ENCODE measurements around the gene CD164L2. TPM values are rescaled to one million over a fixed set of nuclear protein-coding genes. Genes with fewer than 3 reads are reported as not detected.

CD164L2 gene
- total RNA-seq, 4 donors from 2014 or later, result 5.9 to 14.3 (median 10.3) TPM

DNA sequence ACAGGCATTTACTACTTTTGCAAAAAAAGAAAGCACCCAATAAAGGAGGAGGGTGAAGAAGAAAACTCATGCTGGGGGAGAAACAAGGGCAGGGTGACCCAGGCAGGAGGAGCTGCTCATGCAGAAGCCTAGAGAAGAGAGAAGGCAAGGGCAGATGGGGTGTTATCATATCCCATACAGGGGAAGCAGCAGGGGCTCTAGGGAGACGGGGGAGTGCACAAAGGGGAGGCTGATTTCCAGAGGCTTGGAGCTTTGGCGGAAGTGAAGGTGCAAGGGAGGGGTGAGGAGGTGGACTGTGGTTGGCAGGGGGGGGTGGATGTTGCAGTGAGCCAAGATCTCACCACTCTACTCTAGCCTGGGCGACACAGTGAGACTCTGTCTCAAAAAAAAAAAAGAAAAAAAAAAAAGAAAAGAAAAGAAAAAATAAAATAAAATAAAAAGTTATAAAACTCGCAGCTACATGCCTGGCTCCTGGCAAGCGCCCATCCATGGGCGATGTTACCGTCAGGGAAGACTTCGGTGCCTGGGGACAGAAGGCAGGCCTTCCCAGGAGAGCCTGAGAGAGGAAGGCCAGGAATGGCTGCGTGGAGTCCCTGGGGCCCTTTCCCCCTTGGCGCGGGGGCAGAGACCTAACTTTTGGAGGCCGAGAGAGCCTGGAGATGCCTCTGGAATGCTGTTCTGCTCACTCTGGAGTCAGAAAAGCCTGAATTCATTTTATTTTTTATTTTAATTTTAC is 5.2 kb downstream of the CD164L2 start:
- DNase-seq (ENCODE audit: low spot score in 2 of 2), result no peak
- WGBS, result 36% methylated on average over 12 of the region's 12 CpGs
- peaks cover 60% of the 10 kb centered on the region for H3K4me1 ChIP-seq
- no peak overlapping the region for H3K27ac ChIP-seq
- no peaks in the 10 kb centered on the region for H3K36me3 ChIP-seq
- H3K27me3 ChIP-seq, result no peaks in the 10 kb centered on the region
- H3K4me3 ChIP-seq, result no peak overlapping the region
- TF ChIP-seq, protein P1, sequence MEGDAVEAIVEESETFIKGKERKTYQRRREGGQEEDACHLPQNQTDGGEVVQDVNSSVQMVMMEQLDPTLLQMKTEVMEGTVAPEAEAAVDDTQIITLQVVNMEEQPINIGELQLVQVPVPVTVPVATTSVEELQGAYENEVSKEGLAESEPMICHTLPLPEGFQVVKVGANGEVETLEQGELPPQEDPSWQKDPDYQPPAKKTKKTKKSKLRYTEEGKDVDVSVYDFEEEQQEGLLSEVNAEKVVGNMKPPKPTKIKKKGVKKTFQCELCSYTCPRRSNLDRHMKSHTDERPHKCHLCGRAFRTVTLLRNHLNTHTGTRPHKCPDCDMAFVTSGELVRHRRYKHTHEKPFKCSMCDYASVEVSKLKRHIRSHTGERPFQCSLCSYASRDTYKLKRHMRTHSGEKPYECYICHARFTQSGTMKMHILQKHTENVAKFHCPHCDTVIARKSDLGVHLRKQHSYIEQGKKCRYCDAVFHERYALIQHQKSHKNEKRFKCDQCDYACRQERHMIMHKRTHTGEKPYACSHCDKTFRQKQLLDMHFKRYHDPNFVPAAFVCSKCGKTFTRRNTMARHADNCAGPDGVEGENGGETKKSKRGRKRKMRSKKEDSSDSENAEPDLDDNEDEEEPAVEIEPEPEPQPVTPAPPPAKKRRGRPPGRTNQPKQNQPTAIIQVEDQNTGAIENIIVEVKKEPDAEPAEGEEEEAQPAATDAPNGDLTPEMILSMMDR (IDR thresholded peaks at IDR 0.05), result no peak
- TF ChIP-seq POLR2AphosphoS5 (IDR thresholded peaks at IDR 0.05), result no peak
- TF ChIP-seq POLR2A (IDR thresholded peaks at IDR 0.05), result no peak
- no peak for TF ChIP-seq EP300 (IDR thresholded peaks at IDR 0.05)
- no peaks in the 10 kb centered on the region for H3K9me3 ChIP-seq

DNA sequence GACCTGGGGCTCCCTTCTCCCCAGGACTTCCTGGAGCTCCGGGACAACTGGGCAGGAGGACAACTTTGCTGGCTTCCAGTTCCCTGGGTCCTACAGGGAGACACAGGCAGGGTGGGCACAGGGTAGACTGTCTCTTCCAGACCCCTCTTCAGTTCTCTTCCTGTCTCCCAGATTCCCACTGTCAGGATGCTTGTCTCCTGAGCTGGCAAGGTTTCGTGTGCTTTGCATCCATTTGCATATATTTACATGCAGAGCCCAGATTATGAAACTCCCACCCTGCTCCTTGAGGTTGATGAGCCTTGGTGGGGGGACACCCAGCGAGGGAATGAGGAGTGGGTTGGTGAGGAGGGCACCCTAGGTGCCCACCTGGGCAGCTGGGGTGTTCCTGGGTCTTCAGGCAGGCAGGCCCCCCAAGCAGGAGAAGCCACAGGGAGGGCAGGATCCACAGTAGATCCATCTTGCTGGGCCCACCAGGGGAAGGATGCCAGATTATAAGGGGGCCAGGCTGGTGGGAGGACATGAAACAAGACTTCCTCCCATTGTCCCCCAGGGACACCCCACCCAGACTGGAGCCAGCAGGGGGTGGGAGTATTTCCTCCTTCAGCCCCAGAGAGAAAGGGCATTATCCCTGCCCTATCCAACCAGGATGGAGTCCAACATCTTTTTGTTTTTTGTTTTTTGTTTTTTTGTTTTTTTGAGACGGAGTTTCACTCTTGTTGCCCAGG is 8.6 kb downstream of the CD164L2 start, which contains the start of gene FCN3:
Gene FCN3, minus strand, starts transcription at position 463 of the 725 bp plus-strand sequence. Its CDS starts 6 bp downstream, at position 457.
- WGBS, result 85% methylated on average over 4 of the region's 4 CpGs
- no peaks in the 10 kb centered on the region for H3K27me3 ChIP-seq
- no peak for TF ChIP-seq POLR2AphosphoS5 (IDR thresholded peaks at IDR 0.05)
- TF ChIP-seq POLR2A (IDR thresholded peaks at IDR 0.05), result no peak
- no peak for TF ChIP-seq EP300 (IDR thresholded peaks at IDR 0.05)
- TF ChIP-seq, protein P1 (IDR thresholded peaks at IDR 0.05), result no peak
- peaks cover 35% of the 10 kb centered on the region for H3K4me1 ChIP-seq
- no peak for DNase-seq (ENCODE audit: low spot score in 2 of 2)
- no peak within 1 kb of the TSS for H3K27ac ChIP-seq
- H3K36me3 ChIP-seq, result no peaks in the 10 kb centered on the region
- no peak within 1 kb of the TSS for H3K4me3 ChIP-seq
- no peaks in the 10 kb centered on the region for H3K9me3 ChIP-seq

DNA sequence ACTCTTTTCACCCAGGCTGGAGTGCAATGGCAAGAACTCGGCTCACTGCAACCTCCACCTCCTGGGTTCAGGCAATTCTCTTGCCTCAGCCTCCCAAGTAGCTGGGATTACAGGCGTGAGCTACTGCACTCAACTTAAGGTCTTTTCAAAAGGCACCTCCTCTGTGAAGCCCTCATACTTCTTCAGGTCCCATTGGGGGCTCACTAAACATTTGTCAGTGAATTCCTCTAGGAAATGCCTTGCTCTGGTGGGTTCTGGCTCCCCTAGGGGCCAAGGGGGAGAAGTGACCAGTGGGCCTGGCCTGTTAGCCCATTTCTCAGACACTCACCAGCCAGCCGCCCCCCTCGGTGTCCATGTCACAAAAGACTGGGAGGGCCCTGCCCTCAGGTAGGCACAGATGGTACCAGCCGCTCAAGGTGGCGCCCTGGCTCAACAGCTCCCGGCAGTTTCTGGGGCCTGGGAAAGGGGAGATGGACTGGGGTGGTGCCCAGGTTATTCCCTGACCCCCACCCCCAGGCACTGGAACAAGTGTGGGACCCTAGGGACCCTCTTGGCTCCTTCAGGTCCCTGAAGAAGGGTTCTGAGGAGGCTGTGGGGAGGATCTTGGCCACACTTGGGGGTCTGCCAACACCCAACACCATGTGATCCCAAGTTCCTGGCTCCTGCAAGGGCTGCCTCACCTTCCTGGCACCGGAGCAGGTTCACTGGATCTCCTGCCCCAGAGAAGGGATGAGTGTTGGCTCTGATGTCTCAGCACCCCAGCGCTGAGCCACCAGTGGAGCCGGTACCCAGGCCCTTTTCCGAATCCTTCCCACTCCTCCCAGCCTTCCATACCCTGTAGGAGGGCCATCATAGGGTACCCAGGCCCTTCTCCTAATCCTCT is 10.1 kb downstream of the CD164L2 start:
- peaks cover 35% of the 10 kb centered on the region for H3K4me1 ChIP-seq
- no peak overlapping the region for H3K4me3 ChIP-seq
- WGBS, result 67% methylated on average over 7 of the region's 11 CpGs
- H3K27me3 ChIP-seq, result no peaks in the 10 kb centered on the region
- TF ChIP-seq, protein P1 (IDR thresholded peaks at IDR 0.05), result no peak
- no peak for TF ChIP-seq POLR2AphosphoS5 (IDR thresholded peaks at IDR 0.05)
- TF ChIP-seq EP300 (IDR thresholded peaks at IDR 0.05), result no peak
- no peak for TF ChIP-seq POLR2A (IDR thresholded peaks at IDR 0.05)
- peak in 1 of 2 donors; percentile 63 for DNase-seq (ENCODE audit: low spot score in 2 of 2)
- H3K9me3 ChIP-seq, result no peaks in the 10 kb centered on the region
- no peaks in the 10 kb centered on the region for H3K36me3 ChIP-seq
- H3K27ac ChIP-seq, result no peak overlapping the region

DNA sequence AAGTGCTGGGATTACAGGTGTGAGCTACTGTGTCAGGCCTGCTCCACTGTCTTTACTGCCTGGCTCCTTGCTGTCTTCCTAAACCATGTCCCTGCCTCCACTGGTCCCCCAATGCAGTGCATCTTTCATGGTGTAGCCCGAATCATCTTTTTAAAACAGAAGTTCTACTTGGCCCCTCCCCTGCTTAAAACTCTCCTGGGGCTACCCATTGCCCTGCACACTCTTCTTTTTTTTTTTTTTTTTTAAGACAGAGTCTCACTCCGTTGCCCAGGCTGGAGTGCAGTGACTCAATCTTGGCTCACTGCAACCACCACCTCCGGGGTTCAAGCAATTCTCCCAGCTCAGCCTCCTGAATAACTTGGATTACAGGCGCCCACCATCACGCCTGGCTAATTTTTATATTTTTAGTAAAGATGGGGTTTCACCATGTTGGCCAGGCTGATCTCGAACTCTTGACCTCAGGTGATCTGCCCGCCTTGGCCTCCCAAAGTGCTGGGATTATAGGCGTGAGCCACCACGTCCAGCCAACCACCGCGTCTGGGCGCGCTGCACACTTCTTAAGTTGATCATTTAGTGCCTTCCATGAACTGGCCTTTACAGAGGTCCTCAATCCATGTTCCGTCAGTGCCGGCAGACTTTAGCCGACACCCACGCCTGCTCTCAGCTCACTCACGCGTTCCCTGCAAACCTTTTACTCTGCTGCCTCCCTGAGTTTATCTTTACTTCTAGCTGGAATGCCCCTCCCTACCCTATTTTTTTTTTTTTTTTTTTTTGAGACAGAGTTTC is 10.9 kb downstream of the CD164L2 start:
- H3K4me3 ChIP-seq, result no peak overlapping the region
- no peaks in the 10 kb centered on the region for H3K9me3 ChIP-seq
- no peak for TF ChIP-seq POLR2AphosphoS5 (IDR thresholded peaks at IDR 0.05)
- no peak for TF ChIP-seq POLR2A (IDR thresholded peaks at IDR 0.05)
- TF ChIP-seq, protein P1 (IDR thresholded peaks at IDR 0.05), result no peak
- TF ChIP-seq EP300 (IDR thresholded peaks at IDR 0.05), result no peak
- no peaks in the 10 kb centered on the region for H3K27me3 ChIP-seq
- DNase-seq (ENCODE audit: low spot score in 2 of 2), result no peak
- no peak overlapping the region for H3K27ac ChIP-seq
- peaks cover 40% of the 10 kb centered on the region for H3K4me1 ChIP-seq
- 65% methylated on average over 19 of the region's 19 CpGs for WGBS
- no peaks in the 10 kb centered on the region for H3K36me3 ChIP-seq
